Endodermal cell (in vitro differentiated cells): ENCODE results near the gene PLXNB2. TPM values are rescaled to one million over a fixed set of nuclear protein-coding genes. Genes with fewer than 3 reads are reported as not detected.
"Not testable (repeated sequence)": the region's sequence is repeated elsewhere in the genome, so short reads cannot be mapped to it uniquely, and the experiment has no call there.

ENCODE experiments used
- DNase-seq: peaks from one replicate; pipeline ENCODE4 v3.0.0-alpha.2; 2017
- H3K27ac ChIP-seq: 2 replicates; pipeline ENCODE4 v1.5.1; 2013; ENCODE audit warnings: mild to moderate bottlenecking, low read depth, low read length, moderate library complexity
- H3K27me3 ChIP-seq: 2 replicates; pipeline ENCODE4 v1.6.1; 2013; ENCODE audit warnings: mild to moderate bottlenecking, low read length, moderate library complexity; ENCODE audit not compliant: insufficient read depth, control insufficient read depth, poor library complexity, severe bottlenecking
- H3K36me3 ChIP-seq: 2 replicates; pipeline ENCODE4 v1.7.0; 2013; ENCODE audit warnings: mild to moderate bottlenecking, low read length, moderate library complexity; ENCODE audit not compliant: control insufficient read depth, insufficient read depth
- H3K4me1 ChIP-seq: one replicate; pipeline ENCODE4 v1.7.0; 2013; ENCODE audit warnings: low read length; ENCODE audit not compliant: control insufficient read depth, insufficient read depth
- H3K4me3 ChIP-seq: 2 replicates; pipeline ENCODE4 v1.5.1; 2013; ENCODE audit warnings: mild to moderate bottlenecking, low read length, moderate library complexity
- H3K9ac ChIP-seq: 2 replicates; pipeline ENCODE4 v1.6.1; 2013; ENCODE audit warnings: mild to moderate bottlenecking, low read length, moderate library complexity; ENCODE audit not compliant: poor library complexity, severe bottlenecking; ENCODE audit errors: extremely low read depth
- H3K9me3 ChIP-seq: 2 replicates; pipeline ENCODE4 v1.6.1; 2013; ENCODE audit warnings: mild to moderate bottlenecking, low read length, moderate library complexity; ENCODE audit not compliant: control insufficient read depth
- H3K27ac Mint-ChIP-seq: 2 replicates; pipeline ENCODE4 v1.8.0; 2020; ENCODE audit warnings: mixed read lengths
- H3K27me3 Mint-ChIP-seq: 2 replicates; pipeline ENCODE4 v1.8.0; 2021; ENCODE audit warnings: mild to moderate bottlenecking, mixed read lengths; ENCODE audit not compliant: insufficient read depth
- H3K36me3 Mint-ChIP-seq: 2 replicates; pipeline ENCODE4 v1.8.0; 2020; ENCODE audit warnings: low read depth, mixed read lengths
- H3K4me1 Mint-ChIP-seq: 2 replicates; pipeline ENCODE4 v1.8.0; 2020; ENCODE audit warnings: mixed read lengths
- H3K4me3 Mint-ChIP-seq: 2 replicates; pipeline ENCODE4 v1.8.0; 2020; ENCODE audit warnings: mild to moderate bottlenecking, moderate library complexity, mixed read lengths
- H3K9me3 Mint-ChIP-seq: 2 replicates; pipeline ENCODE4 v1.8.0; 2020; ENCODE audit warnings: mild to moderate bottlenecking, mixed read lengths
- CTCF ChIP-seq: fragments of 200-600 bp; sonication (generic); conservative IDR thresholded peaks from 2 replicates; pipeline ENCODE4 v1.5.0; 2021; ENCODE audit warnings: antibody characterized with exemption, mild to moderate bottlenecking
- WGBS, 2 experiments: methylation state at CpG; one replicate each; pipeline versions ENCODE4 v1.1.5 to v1.1.7; 2013; ENCODE audit warnings: missing lambda C conversion rate in 2 of 2, mixed read lengths in 1 of 2; ENCODE audit not compliant: insufficient coverage in 1 of 2, insufficient read length in 1 of 2; 5-methylcytosine and 5-hydroxymethylcytosine counted together
- total RNA-seq, 2 donors: library from RNA; stranded (reverse); fragmentation: NEBNext Ultra II Directional in 1 of 2; extraction: Animal tissue kit (Norgen Biotek cat#: 25700) in 1 of 2; gene quantifications; 2 replicates in 1 of 2; 3 replicates in 1 of 2; pipeline ENCODE4 v1.2.1, GENCODE V29; 2021

Gene PLXNB2
- total RNA-seq, 2 donors from 2014 or later, result 94.7 to 97.7 TPM

- Histone ChIP-seq H3K9me3 (peaks cover 4% of the 10 kb centered on the region), H3K27me3 (peaks cover 20% of the 10 kb centered on the region), H3K27ac (no peak overlapping the region), H3K36me3 (peaks cover 11% of the 10 kb centered on the region), H3K4me3 (no peak overlapping the region), H3K9ac (no peak overlapping the region), H3K4me1 (peaks cover 5% of the 10 kb centered on the region)
- Mint-ChIP-seq H3K27ac (no peak overlapping the region), H3K4me3 (no peak overlapping the region), H3K9me3 (peaks cover 7% of the 10 kb centered on the region), H3K36me3 (peaks cover 33% of the 10 kb centered on the region), H3K4me1 (no peaks in the 10 kb centered on the region), H3K27me3 (peaks cover 24% of the 10 kb centered on the region)
- 71 to 92% methylated on average over 2 to 4 of the region's 7 CpGs for WGBS, 2 experiments
- peak; percentile 61 for TF ChIP-seq CTCF
- peak; percentile 73 for DNase-seq
These were observed 33.1 kb downstream of the PLXNB2 start for GRCh38 chr22:50274311-50274710.

- Mint-ChIP-seq H3K36me3 (peaks cover 31% of the 10 kb centered on the region), H3K27me3 (peaks cover 30% of the 10 kb centered on the region)
- Histone ChIP-seq H3K36me3 (peaks cover 11% of the 10 kb centered on the region), H3K27me3 (peaks cover 26% of the 10 kb centered on the region)
- not testable (repeated sequence) for H3K9me3 Mint-ChIP-seq, H3K4me3 ChIP-seq, H3K27ac Mint-ChIP-seq, DNase-seq, H3K9ac ChIP-seq, H3K4me1 ChIP-seq, H3K27ac ChIP-seq, H3K9me3 ChIP-seq, H3K4me3 Mint-ChIP-seq, H3K4me1 Mint-ChIP-seq
- whole genome bisulfite sequencing, 2 experiments, result 87 to 93% methylated on average over 5 to 10 of the region's 10 CpGs
These were observed 33.7 kb downstream of the PLXNB2 start for GRCh38 chr22:50273781-50274180.

- H3K27ac Mint-ChIP-seq, H3K4me1 Mint-ChIP-seq, H3K9me3 ChIP-seq, H3K9ac ChIP-seq, H3K27ac ChIP-seq, H3K4me1 ChIP-seq, DNase-seq, H3K9me3 Mint-ChIP-seq, H3K4me3 ChIP-seq, H3K4me3 Mint-ChIP-seq: not testable (repeated sequence)
- WGBS, 2 experiments, result 93% methylated on average over 10 of the region's 11 CpGs; no CpG with 5 or more reads in 1 of the 2 experiments
- Mint-ChIP-seq H3K36me3 (peaks cover 29% of the 10 kb centered on the region), H3K27me3 (peaks cover 34% of the 10 kb centered on the region)
- Histone ChIP-seq H3K27me3 (peaks cover 30% of the 10 kb centered on the region), H3K36me3 (peaks cover 11% of the 10 kb centered on the region)
- TF ChIP-seq CTCF, result peak; percentile 51
These were observed 34.1 kb downstream of the PLXNB2 start for GRCh38 chr22:50273352-50273751.
